Prostate gland (tissue), 2 donors: ENCODE data around the gene NSUN3.

Experiments used
- POLR2A ChIP-seq: fragments of 450-650 bp; IDR thresholded peaks from one replicate; pipeline ENCODE4 v1.6.1; 2016; ENCODE audit warnings: antibody characterized with exemption, mild to moderate bottlenecking
- TF ChIP-seq, protein P1 (sequence below), 4 experiments: fragments of 200-600 bp in 2 of 4; fragments of 450-650 bp in 2 of 4; sonication (generic) in 2 of 4; IDR thresholded peaks; 1 replicate in 3 of 4; 2 replicates in 1 of 4; pipeline ENCODE4 v1.5.1; 2016 to 2019; ENCODE audit warnings: antibody characterized with exemption in 4 of 4, mild to moderate bottlenecking in 2 of 4, moderate library complexity in 2 of 4

GRCh38 chr3:94176988-94177745 lies 114.3 kb downstream of the NSUN3 start:
- TF ChIP-seq, protein P1, sequence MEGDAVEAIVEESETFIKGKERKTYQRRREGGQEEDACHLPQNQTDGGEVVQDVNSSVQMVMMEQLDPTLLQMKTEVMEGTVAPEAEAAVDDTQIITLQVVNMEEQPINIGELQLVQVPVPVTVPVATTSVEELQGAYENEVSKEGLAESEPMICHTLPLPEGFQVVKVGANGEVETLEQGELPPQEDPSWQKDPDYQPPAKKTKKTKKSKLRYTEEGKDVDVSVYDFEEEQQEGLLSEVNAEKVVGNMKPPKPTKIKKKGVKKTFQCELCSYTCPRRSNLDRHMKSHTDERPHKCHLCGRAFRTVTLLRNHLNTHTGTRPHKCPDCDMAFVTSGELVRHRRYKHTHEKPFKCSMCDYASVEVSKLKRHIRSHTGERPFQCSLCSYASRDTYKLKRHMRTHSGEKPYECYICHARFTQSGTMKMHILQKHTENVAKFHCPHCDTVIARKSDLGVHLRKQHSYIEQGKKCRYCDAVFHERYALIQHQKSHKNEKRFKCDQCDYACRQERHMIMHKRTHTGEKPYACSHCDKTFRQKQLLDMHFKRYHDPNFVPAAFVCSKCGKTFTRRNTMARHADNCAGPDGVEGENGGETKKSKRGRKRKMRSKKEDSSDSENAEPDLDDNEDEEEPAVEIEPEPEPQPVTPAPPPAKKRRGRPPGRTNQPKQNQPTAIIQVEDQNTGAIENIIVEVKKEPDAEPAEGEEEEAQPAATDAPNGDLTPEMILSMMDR (IDR thresholded peaks at IDR 0.05): no peak
- TF ChIP-seq POLR2A: no peak
